Vagina (tissue), 2 donors: Measurements from ENCODE around the gene NFIA.

Source experiments
- POLR2AphosphoS5 ChIP-seq, 2 donors: sonication (generic); formaldehyde crosslinking; IDR thresholded peaks; one replicate each; pipeline ENCODE4 v1.9.0; 2017; ENCODE audit warnings: antibody characterized with exemption in 2 of 2, mild to moderate bottlenecking in 2 of 2, low read depth in 1 of 2; ENCODE audit not compliant: insufficient read depth in 1 of 2
- TF ChIP-seq, protein P1 (sequence below), 3 experiments: fragments of 450-650 bp in 2 of 3; fragments of 200-600 bp in 1 of 3; sonication (generic) in 1 of 3; IDR thresholded peaks; one replicate each; pipeline ENCODE4 v1.5.1; 2017 to 2019; ENCODE audit warnings: antibody characterized with exemption in 3 of 3, mild to moderate bottlenecking in 2 of 3, moderate library complexity in 2 of 3

DNA sequence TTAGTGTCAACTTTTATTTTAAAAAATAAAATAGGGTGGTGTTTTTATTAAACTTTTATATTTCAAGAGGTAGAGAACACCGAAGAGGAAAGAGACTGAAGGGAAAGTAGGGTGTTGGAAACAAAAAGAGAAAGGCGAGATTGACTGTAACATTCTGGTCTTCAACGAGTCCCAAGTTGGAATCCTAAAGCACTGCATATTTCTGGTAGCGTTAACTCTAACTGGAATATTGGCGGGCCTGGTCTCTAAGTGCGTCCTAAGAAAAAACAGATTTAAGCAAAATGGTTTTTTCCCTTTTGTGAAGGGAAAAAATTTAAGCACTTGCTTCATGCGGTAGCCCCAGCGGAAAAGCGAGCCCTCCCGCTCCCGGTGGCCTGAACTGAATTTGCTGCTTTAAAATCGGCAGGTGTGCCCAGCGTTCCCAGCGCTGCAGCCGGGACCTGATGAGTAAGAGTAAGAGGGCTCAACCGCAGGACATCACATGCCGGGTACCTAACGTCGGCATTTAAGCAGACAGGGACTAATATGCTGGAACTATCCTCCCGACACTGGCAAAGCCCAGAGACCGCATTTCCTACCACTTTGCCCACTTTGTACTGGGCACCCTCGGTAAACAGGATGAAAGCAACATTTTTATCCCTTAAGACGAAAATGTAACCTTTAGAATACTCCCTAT is 30.5 kb upstream of the NFIA start:
- no peak for TF ChIP-seq POLR2AphosphoS5 (IDR thresholded peaks at IDR 0.05; ENCODE audit: insufficient read depth in 1 of 2, low read depth in 1 of 2)
- TF ChIP-seq, protein P1, sequence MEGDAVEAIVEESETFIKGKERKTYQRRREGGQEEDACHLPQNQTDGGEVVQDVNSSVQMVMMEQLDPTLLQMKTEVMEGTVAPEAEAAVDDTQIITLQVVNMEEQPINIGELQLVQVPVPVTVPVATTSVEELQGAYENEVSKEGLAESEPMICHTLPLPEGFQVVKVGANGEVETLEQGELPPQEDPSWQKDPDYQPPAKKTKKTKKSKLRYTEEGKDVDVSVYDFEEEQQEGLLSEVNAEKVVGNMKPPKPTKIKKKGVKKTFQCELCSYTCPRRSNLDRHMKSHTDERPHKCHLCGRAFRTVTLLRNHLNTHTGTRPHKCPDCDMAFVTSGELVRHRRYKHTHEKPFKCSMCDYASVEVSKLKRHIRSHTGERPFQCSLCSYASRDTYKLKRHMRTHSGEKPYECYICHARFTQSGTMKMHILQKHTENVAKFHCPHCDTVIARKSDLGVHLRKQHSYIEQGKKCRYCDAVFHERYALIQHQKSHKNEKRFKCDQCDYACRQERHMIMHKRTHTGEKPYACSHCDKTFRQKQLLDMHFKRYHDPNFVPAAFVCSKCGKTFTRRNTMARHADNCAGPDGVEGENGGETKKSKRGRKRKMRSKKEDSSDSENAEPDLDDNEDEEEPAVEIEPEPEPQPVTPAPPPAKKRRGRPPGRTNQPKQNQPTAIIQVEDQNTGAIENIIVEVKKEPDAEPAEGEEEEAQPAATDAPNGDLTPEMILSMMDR (IDR thresholded peaks at IDR 0.05): no peak
